Hepatocyte (in vitro differentiated cells): Measurements from ENCODE around the gene SLC8A1.

Experiments
- EZH2 ChIP-seq: fragments of 200-600 bp; sonication (generic); IDR thresholded peaks from 2 replicates; pipeline ENCODE4 v1.6.1; 2016; ENCODE audit warnings: antibody characterized with exemption, mild to moderate bottlenecking, borderline replicate concordance
- EZH2phosphoT487 ChIP-seq: fragments of 200-600 bp; sonication (generic); IDR thresholded peaks from one replicate; pipeline ENCODE4 v1.6.1; 2018; ENCODE audit warnings: antibody characterized with exemption, mild to moderate bottlenecking, low read depth, moderate library complexity; ENCODE audit not compliant: unreplicated experiment, severe bottlenecking
- TF ChIP-seq, protein P1 (sequence below): fragments of 200-600 bp; sonication (generic); IDR thresholded peaks from 2 replicates; pipeline ENCODE4 v1.5.1; 2016; ENCODE audit warnings: antibody characterized with exemption, mild to moderate bottlenecking; ENCODE audit not compliant: poor library complexity

DNA sequence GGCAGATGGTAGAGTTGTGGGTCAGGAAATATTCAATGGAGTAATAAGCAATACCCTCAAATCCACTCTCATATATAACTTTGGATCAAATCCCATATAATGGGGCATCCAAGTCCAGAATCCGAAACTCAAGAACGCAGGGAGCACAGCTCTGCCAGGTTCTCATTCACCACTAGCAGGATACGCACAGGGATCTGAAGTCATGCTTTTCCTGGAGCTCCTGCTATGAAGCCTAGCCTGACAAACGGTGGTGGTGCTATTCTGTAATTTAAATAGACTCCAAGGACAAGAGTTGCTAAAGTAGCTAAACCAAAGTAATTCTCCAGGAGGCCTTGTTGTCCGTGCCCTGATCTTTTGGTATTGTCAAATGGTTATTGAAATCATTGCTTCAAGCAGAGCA is 264.8 kb downstream of the SLC8A1 start:
- TF ChIP-seq, protein P1, sequence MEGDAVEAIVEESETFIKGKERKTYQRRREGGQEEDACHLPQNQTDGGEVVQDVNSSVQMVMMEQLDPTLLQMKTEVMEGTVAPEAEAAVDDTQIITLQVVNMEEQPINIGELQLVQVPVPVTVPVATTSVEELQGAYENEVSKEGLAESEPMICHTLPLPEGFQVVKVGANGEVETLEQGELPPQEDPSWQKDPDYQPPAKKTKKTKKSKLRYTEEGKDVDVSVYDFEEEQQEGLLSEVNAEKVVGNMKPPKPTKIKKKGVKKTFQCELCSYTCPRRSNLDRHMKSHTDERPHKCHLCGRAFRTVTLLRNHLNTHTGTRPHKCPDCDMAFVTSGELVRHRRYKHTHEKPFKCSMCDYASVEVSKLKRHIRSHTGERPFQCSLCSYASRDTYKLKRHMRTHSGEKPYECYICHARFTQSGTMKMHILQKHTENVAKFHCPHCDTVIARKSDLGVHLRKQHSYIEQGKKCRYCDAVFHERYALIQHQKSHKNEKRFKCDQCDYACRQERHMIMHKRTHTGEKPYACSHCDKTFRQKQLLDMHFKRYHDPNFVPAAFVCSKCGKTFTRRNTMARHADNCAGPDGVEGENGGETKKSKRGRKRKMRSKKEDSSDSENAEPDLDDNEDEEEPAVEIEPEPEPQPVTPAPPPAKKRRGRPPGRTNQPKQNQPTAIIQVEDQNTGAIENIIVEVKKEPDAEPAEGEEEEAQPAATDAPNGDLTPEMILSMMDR, result no peak
- TF ChIP-seq EZH2 (no peak), EZH2phosphoT487 (no peak)
